Activated T-cell treated with anti-CD3 and anti-CD28 coated beads, Interleukin-2, amount 50 U/mL, for 72 hours (primary cell): ENCODE results near the gene MYH9. TPM values are rescaled to one million over a fixed set of nuclear protein-coding genes. Genes with fewer than 3 reads are reported as not detected.
"Not testable (repeated sequence)": the region's sequence is repeated elsewhere in the genome, so short reads cannot be mapped to it uniquely, and the experiment has no call there.

Source experiments
- ATAC-seq, 2 donors: fragments of 150-1000 bp; cut with Tn5 transposase; replicated peaks in 1 of 2; 2 replicates each; pipeline ENCODE4 v1.10.0; 2021; ENCODE audit warnings: moderate library complexity in 2 of 2, mild to moderate bottlenecking in 1 of 2
- DNase-seq, 2 donors: peaks; one replicate each; pipeline ENCODE4 v3.0.0; 2021 to 2022; ENCODE audit warnings: mixed read lengths in 1 of 2
- H3K27ac Mint-ChIP-seq: one replicate; pipeline ENCODE4 v1.8.0; 2022; ENCODE audit warnings: mild to moderate bottlenecking, moderate library complexity, mixed read lengths
- H3K27me3 Mint-ChIP-seq: one replicate; pipeline ENCODE4 v1.8.0; 2022; ENCODE audit warnings: low read depth, mixed read lengths
- H3K36me3 Mint-ChIP-seq, 2 donors: one replicate each; pipeline ENCODE4 v1.8.0; 2022; ENCODE audit warnings: mixed read lengths in 2 of 2, mild to moderate bottlenecking in 1 of 2; ENCODE audit not compliant: insufficient read depth in 2 of 2
- H3K4me1 Mint-ChIP-seq: one replicate; pipeline ENCODE4 v1.8.0; 2022; ENCODE audit warnings: low read depth, mixed read lengths
- H3K4me3 Mint-ChIP-seq, 2 donors: one replicate each; pipeline ENCODE4 v1.8.0; 2022; ENCODE audit warnings: mild to moderate bottlenecking in 2 of 2, mixed read lengths in 2 of 2, moderate library complexity in 2 of 2
- H3K9me3 Mint-ChIP-seq, 2 donors: one replicate each; pipeline ENCODE4 v1.8.0; 2022; ENCODE audit warnings: mixed read lengths in 2 of 2
- total RNA-seq, 2 donors: library from RNA; stranded (reverse); gene quantifications; one replicate each; pipeline ENCODE4 v1.2.3, GENCODE V29; 2022

MYH9 gene
- total RNA-seq, 2 donors from 2014 or later: 529 to 662 TPM

- Mint-ChIP-seq H3K4me1 (peaks cover 44% of the 10 kb centered on the region), H3K4me3 (no peak overlapping the region), H3K9me3 (no peaks in the 10 kb centered on the region), H3K27me3 (no peaks in the 10 kb centered on the region), H3K36me3 (no peaks in the 10 kb centered on the region), H3K27ac (no peak overlapping the region)
- DNase-seq: no peak
- no peak for ATAC-seq
Measured at GRCh38 chr22:36422287-36423014, 34.7 kb upstream of the MYH9 start.

DNA sequence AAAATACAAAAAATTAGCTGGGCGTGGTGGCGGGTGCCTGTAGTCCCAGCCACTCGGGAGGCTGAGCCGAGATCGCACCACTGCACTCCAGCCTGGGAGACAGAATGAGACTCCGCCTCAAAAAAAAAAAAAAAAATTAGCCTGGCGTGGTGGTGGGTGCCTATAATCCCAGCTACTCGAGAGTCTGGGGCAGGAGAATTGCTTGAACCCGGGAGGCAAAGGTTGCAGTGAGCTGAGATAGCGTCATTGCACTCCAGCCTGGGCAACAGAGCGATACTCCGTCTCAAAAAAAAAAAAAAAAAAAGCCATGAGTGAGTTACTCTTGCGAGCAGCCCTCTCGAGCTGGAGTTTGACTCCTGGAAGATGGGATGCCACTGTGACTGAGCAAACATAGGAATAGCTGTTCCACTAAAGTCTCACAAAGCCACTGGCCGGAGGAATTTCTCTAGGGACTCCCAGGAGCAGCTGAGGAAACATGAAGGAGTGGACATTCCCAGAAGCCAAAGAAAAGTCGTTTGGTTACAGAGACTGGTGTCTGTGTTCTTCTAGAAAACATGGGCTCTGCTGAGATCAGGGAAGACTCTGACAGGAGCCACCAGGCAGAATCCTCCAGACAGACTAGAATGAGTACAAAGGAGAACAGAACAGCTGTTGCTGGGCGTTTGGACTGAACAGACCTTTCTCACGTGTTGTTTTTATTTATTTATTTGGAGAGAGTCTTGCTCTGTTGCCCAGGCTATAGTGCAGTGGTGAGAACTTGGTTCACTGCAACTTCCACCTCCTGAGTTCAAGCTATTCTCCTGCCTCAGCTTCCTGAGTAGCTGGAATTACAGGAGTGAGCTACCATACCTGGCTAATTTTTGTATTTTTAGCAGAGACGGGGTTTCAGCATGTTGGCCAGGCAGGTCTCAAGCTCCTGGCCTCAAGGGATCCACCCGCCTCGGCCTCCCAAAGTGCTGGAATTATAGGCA lies 32.4 kb upstream of the MYH9 start:
- peak overlapping the region; percentile 19 for H3K27ac Mint-ChIP-seq
- peak overlapping the region; percentile 63 to 72 for H3K4me3 Mint-ChIP-seq
- H3K9me3 Mint-ChIP-seq: no peaks in the 10 kb centered on the region
- H3K4me1 Mint-ChIP-seq: peaks cover 33% of the 10 kb centered on the region
- H3K27me3 Mint-ChIP-seq: no peaks in the 10 kb centered on the region
- no peaks in the 10 kb centered on the region for H3K36me3 Mint-ChIP-seq
- DNase-seq (no peak), ATAC-seq (no peak)

DNA sequence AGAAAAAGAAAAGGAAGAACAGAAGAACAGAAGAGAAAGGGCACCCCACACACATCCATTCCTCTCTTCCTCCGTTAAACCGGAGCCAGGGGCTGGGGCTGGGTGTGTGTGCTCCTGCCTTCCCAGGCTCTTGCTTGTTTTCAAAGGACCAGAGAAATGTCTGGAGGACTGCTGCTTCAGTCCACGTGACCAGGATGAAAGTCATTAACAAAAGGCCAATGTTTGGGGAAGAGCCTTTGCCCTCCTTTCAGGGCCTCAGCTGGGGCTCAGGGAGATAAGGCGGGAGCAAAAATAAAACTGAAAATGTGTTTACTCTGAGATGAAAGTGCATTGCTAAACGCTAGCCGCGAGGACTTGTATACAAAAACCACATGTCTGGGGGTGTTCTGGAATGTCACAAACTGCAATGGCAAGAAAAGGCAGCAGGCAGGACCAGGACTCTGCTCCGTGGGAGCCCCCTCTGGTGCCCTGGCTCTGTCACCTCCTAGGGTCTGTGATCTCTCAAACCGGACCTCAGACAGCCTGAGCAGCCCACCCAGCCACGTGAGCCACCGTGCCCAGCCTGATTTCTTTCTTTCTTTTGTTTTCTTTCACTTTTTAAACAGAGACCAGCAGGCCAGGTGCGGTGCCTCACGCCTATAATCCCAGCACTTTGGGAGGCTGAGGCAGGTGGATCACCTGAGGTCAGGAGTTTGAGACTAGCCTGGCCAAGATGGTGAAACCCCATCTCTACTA lies 31.6 kb upstream of the MYH9 start:
- no peaks in the 10 kb centered on the region for H3K27me3 Mint-ChIP-seq
- DNase-seq (no peak), ATAC-seq (peak; percentile 31 to 43)
- peak overlapping the region; percentile 46 for H3K27ac Mint-ChIP-seq
- no peaks in the 10 kb centered on the region for H3K9me3 Mint-ChIP-seq
- peak overlapping the region; percentile 63 to 72 for H3K4me3 Mint-ChIP-seq
- H3K4me1 Mint-ChIP-seq: peaks cover 24% of the 10 kb centered on the region
- H3K36me3 Mint-ChIP-seq: no peaks in the 10 kb centered on the region

- no peaks in the 10 kb centered on the region for H3K9me3 Mint-ChIP-seq
- H3K4me3 Mint-ChIP-seq: no peak overlapping the region
- no peaks in the 10 kb centered on the region for H3K27me3 Mint-ChIP-seq
- no peak overlapping the region for H3K27ac Mint-ChIP-seq
- no peaks in the 10 kb centered on the region for H3K36me3 Mint-ChIP-seq
- peaks cover 22% of the 10 kb centered on the region for H3K4me1 Mint-ChIP-seq
- no peak for DNase-seq
- peak in 1 of 2 donors; percentile 65 for ATAC-seq
Measured at GRCh38 chr22:36417281-36417686, 29.5 kb upstream of the MYH9 start.

DNA sequence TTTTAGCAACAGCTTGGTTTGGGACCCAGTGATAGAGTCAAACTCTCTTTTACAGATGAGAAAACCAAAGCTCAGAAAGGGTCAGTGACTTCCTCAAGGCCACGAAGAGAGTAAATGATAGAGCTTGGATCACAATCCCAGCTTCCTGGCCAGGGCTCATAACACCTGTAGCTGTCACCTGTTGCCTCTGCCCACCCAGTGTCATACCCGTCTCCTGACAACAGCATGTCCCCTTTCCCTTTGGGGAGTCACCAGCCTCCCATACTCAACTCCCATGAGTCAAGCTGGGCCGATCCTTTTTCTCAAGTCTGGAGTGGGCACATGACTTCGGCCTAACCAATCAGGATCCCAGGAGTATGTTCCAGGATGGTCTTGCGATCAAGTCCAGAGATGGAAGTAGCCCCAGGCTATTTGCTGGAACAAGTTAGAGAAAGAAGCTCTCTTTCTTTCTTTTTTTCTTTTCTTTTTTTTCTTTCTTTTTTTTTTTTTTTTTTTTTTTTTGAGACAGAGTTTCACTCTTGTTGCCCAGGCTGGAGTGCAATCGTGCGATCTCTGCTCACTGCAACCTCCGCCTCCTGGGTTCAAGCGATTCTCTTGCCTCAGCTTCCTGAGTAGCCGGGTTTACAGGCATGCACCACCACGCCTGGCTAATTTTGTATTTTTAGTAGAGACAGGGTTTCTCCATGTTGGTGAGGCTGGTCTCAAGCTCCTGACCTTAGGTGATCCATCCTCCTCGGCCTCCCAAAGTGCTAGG lies 27.8 kb upstream of the MYH9 start:
- peaks cover 35% of the 10 kb centered on the region for H3K4me1 Mint-ChIP-seq
- ATAC-seq: no peak
- H3K9me3 Mint-ChIP-seq: no peaks in the 10 kb centered on the region
- H3K27me3 Mint-ChIP-seq: no peaks in the 10 kb centered on the region
- H3K27ac Mint-ChIP-seq: no peak overlapping the region
- no peaks in the 10 kb centered on the region for H3K36me3 Mint-ChIP-seq
- no peak overlapping the region for H3K4me3 Mint-ChIP-seq
- DNase-seq: no peak

DNA sequence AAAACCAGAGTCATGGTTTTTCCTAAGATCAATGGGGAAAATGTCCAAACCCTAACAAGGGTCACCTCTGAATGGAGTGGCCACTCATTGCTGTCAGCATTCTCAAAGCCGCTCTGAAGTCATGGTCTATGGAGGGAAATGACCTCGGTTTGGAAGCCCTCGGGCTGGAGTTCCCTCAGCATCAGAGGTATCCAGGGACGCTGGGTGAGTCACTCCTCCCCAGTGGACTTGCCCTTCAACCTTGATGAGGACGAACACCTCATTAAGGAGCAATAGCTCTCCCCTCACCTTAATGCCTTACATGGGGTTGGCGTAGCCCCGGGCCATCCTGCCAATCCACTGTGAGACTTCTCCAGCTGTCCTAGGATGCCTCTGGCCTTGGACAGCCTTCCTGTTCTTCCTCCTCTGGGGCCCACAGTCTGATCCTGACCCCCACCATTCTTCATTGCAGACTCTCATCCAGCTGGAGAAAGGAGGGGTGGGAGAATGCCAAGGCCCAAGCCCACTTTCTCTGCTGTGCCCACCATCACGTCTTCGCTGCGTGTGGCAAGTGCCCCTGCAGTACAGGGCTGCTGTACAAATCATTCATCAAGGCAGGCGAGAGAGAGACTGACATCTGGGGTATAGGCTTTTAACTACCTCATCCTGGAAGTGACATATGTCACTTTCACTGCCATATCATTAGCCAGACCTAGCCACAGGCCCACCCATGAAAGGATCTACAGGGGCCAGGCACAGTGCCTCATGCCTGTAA lies 25.4 kb upstream of the MYH9 start:
- Mint-ChIP-seq H3K4me3 (no peak overlapping the region), H3K27me3 (no peaks in the 10 kb centered on the region), H3K27ac (no peak overlapping the region), H3K36me3 (no peaks in the 10 kb centered on the region), H3K9me3 (no peaks in the 10 kb centered on the region), H3K4me1 (peaks cover 39% of the 10 kb centered on the region)
- DNase-seq (no peak), ATAC-seq (no peak)

- DNase-seq (peak; percentile 66 to 76), ATAC-seq (peak; percentile 62 to 73)
- Mint-ChIP-seq H3K4me3 (no peak overlapping the region), H3K4me1 (peaks cover 40% of the 10 kb centered on the region), H3K27ac (no peak overlapping the region), H3K9me3 (no peaks in the 10 kb centered on the region), H3K36me3 (no peaks in the 10 kb centered on the region), H3K27me3 (no peaks in the 10 kb centered on the region)
Measured at GRCh38 chr22:36411589-36412258, 24.0 kb upstream of the MYH9 start.

- ATAC-seq (peak; percentile 71 to 77), DNase-seq (peak; percentile 79 to 84)
- Mint-ChIP-seq H3K36me3 (no peaks in the 10 kb centered on the region), H3K9me3 (no peaks in the 10 kb centered on the region), H3K27ac (peak overlapping the region; percentile 72), H3K4me1 (peaks cover 56% of the 10 kb centered on the region), H3K27me3 (no peaks in the 10 kb centered on the region), H3K4me3 (peak overlapping the region; percentile 88 to 90)
Measured at GRCh38 chr22:36409911-36410756, 22.4 kb upstream of the MYH9 start.

GRCh38 chr22:36409554-36409910 lies 21.8 kb upstream of the MYH9 start:
- not testable (repeated sequence) for H3K36me3 Mint-ChIP-seq, H3K27ac Mint-ChIP-seq, H3K9me3 Mint-ChIP-seq, ATAC-seq, DNase-seq, H3K27me3 Mint-ChIP-seq
- Mint-ChIP-seq H3K4me3 (peak overlapping the region; percentile 88 to 90), H3K4me1 (peaks cover 62% of the 10 kb centered on the region)

DNA sequence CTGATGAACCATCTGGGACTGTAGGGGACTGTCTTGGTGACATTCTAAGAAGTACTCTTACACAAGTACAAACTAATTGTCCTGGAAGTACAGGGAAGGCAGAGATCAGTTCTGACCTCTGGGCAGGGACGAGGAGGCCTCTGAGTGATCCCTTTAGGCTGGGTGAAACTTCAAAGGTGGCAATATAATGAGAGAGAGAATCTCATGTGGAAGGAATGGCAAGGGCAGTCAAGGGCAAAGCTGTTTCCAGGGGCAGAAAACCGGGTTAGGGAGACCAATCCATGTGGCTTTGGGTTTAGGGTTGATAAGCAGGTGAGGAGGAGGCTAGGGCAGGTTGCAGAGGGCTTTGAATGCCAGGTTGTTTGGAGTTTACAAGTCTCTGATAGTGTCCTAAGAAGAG lies 21.3 kb upstream of the MYH9 start:
- Mint-ChIP-seq H3K4me1 (peaks cover 64% of the 10 kb centered on the region), H3K9me3 (no peaks in the 10 kb centered on the region), H3K36me3 (no peaks in the 10 kb centered on the region), H3K4me3 (peak overlapping the region; percentile 8 to 36), H3K27ac (no peak overlapping the region), H3K27me3 (no peaks in the 10 kb centered on the region)
- no peak for ATAC-seq
- no peak for DNase-seq

- H3K27me3 Mint-ChIP-seq: no peaks in the 10 kb centered on the region
- H3K36me3 Mint-ChIP-seq: no peaks in the 10 kb centered on the region
- ATAC-seq (no peak), DNase-seq (no peak)
- H3K4me3 Mint-ChIP-seq: no peak overlapping the region
- no peak overlapping the region for H3K27ac Mint-ChIP-seq
- peaks cover 57% of the 10 kb centered on the region for H3K4me1 Mint-ChIP-seq
- H3K9me3 Mint-ChIP-seq: no peaks in the 10 kb centered on the region
Measured at GRCh38 chr22:36406721-36407120, 19.0 kb upstream of the MYH9 start.
